GM19372 (cell line): ENCODE measurements around the gene SYT15B.
"Not testable (repeated sequence)": the region's sequence is repeated elsewhere in the genome, so short reads cannot be mapped to it uniquely, and the experiment has no call there.

Experiments used
- ATAC-seq: cut with Tn5 transposase; IDR thresholded peaks from one replicate; pipeline ENCODE4 v1.9.1; 2021; ENCODE audit warnings: mild to moderate bottlenecking, low read depth, moderate library complexity; ENCODE audit not compliant: unreplicated experiment

Gene SYT15B

GRCh38 chr10:47730911-47731310 lies 32.5 kb downstream of the SYT15B start:
- not testable (repeated sequence) for ATAC-seq

DNA sequence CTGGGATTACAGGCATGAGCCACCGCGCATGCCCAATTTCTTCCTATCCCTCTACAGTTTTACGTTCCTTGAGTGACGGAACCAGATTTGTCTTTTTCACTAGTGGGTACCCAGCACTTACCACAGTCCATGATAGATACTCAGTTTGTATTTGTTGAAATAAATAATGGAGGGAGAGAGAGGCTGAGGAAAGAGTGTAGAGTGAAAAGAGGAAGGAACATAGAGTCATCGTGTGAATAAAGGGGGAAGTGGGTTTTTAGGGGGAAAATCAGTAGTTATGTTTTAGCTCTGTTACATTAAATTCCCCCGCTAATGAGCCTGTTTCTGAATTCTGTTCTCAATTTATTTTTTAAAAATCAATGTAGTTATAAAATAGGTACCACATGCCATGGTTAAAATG lies 37.7 kb downstream of the SYT15B start:
- ATAC-seq, result not testable (repeated sequence)

DNA sequence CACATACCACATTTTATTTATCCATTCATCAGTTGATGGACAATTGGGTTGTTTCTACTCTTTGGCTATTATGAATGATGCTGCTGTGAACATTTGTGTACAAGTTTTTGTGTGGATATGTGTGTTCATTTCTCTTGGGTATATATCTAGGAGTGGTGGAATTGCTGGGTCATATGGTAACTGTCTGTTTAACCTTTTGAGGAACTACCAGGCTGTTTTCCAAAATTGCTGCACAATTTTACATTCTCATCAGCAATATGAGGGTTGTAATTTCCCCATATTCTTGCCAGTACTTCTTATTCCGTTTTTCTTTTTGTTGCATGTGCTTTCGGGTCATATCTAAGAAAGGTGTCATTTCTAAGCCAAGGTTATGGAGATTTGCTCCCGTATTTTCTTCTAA lies 38.3 kb downstream of the SYT15B start:
- not testable (repeated sequence) for ATAC-seq

GRCh38 chr10:47724119-47724518 lies 39.3 kb downstream of the SYT15B start:
- not testable (repeated sequence) for ATAC-seq

- not testable (repeated sequence) for ATAC-seq
These were observed 40.0 kb downstream of the SYT15B start for GRCh38 chr10:47723362-47723761.

- ATAC-seq, result not testable (repeated sequence)
These were observed 46.2 kb downstream of the SYT15B start for GRCh38 chr10:47717011-47717769.
